Jurkat, Clone E6-1 (cell line): Measurements from ENCODE around the gene PARVA. TPM values are rescaled to one million over a fixed set of nuclear protein-coding genes. Genes with fewer than 3 reads are reported as not detected.
"Not testable (repeated sequence)": the region's sequence is repeated elsewhere in the genome, so short reads cannot be mapped to it uniquely, and the experiment has no call there.

ENCODE experiments used
- DNase-seq: peaks from one replicate; pipeline ENCODE4 v3.0.0-alpha.2; 2011; ENCODE audit warnings: low read depth, low spot score
- H3K4me3 ChIP-seq: 2 replicates; pipeline ENCODE4 v1.5.1; 2011; ENCODE audit warnings: mild to moderate bottlenecking, low read length, control low read depth, moderate library complexity
- polyA plus RNA-seq: library from polyadenylated mRNA; unstranded; fragments of >200 nt; gene quantifications from one replicate; pipeline ENCODE4 v1.2.1, GENCODE V29; 2012; ENCODE audit warnings: missing spikeins; ENCODE audit not compliant: insufficient read length, insufficient read depth

The PARVA gene, protein sequence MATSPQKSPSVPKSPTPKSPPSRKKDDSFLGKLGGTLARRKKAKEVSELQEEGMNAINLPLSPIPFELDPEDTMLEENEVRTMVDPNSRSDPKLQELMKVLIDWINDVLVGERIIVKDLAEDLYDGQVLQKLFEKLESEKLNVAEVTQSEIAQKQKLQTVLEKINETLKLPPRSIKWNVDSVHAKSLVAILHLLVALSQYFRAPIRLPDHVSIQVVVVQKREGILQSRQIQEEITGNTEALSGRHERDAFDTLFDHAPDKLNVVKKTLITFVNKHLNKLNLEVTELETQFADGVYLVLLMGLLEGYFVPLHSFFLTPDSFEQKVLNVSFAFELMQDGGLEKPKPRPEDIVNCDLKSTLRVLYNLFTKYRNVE
- not detected for polyA plus RNA-seq

DNA sequence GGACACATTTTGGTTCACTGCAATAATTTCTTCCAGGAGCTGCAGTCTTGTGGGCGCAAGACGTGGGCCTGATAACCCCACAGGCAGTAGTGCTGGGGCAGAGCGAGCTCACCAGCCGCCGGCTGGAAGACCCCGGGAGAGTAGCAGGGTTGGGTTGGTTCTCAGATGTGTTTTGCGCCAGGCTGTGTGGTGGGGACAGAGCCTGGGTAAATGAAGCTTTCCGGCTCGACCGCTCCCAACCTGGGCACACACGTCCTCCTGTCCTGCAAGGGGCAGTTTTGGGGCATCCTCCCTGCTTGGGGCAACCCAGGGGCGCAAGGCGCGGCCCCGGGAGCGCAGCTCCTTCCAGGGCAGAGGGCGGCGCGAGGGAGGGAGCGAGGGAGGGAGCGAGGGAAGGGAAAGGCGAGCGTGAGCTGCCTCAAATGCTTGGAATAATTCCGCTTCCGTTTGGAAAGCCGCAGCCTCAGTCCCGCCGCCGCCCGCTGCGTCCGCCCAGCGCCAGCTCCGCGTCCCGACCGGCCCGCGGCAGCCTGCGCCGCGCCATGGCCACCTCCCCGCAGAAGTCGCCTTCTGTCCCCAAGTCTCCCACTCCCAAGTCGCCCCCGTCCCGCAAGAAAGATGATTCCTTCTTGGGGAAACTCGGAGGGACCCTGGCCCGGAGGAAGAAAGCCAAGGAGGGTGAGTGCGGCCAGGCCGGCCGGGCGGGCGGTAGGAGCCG lies at the start of gene PARVA:
Gene PARVA, plus strand, starts transcription at position 466 of the 718 bp plus-strand sequence. Its CDS starts 77 bp downstream, at position 543.
- no peak within 1 kb of the TSS for H3K4me3 ChIP-seq
- no peak for DNase-seq

DNA sequence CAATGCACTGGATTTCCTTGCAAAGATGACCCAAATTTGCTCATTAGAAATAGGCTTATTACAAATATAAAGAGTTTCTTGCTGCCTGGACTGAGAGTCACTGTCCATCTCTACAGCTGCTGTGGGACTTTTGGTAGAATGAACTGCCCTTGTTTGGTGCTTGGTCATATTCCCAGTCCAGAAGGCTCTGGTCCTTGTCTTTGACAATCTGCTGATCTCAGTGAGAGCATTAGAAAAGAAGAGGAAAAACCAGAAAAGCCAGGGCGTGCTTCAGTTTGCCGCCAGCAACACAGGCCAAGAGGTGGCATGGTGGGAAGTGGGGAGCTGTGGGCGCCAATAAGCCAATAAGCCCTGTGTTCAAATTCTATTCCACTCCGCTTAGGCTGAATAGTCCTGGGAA lies 48.2 kb upstream of the PARVA start:
- DNase-seq, result no peak
- no peak overlapping the region for H3K4me3 ChIP-seq

DNA sequence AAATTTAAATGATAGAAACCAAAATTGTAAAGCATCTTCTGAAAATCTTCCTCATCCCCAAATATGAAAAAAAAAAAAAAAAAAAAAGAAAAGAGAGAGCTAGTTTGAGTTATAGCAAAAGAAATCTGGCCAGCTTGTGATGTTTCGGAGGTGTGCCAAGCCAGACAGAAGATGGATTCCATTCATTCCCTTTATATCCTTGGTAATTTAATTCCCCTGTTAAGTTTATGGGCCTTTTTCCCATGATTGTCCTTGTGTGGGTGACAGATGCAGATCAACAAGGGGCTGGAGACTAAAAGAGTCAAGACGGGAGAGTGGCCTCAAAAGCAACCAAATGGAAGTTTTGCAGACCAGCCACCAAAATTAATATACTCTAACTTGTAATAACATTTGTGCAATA lies 47.6 kb upstream of the PARVA start:
- no peak overlapping the region for H3K4me3 ChIP-seq
- no peak for DNase-seq

DNA sequence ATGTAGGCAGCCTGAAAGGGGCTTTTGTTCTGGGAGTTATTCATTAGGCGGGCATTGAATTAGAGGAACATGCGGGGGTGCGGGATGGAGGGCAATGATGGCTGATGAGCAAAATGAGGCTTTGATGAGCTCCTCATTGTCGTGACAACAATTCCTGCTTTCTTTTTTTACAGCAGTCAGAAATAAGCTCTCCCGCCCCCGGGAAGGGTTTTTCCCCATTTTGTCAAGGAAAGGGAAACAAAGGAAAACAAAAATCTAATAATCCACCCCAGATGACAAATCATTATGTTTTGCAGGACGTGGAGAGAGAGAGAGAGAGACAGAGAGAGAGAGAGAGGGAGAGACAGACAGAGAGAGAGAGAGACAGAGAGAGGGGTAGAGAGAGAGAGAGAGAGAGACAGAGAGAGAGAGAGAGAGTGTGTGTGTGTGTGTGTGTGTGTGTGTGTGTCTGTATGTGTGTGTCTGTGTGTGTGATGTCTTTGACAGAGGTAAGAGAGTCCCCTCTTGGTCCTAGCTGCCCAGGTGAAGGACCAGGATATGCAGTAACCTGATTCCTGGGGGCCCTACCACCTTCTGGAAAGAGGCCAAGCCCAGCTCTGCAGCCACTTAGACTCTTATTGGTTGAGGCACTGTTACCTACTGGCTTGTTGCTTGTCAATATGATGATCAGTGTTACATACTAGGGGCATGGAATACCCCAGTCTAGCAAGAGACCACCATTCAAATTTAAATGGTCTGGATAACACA lies 46.7 kb upstream of the PARVA start:
- no peak for DNase-seq
- no peak overlapping the region for H3K4me3 ChIP-seq

DNA sequence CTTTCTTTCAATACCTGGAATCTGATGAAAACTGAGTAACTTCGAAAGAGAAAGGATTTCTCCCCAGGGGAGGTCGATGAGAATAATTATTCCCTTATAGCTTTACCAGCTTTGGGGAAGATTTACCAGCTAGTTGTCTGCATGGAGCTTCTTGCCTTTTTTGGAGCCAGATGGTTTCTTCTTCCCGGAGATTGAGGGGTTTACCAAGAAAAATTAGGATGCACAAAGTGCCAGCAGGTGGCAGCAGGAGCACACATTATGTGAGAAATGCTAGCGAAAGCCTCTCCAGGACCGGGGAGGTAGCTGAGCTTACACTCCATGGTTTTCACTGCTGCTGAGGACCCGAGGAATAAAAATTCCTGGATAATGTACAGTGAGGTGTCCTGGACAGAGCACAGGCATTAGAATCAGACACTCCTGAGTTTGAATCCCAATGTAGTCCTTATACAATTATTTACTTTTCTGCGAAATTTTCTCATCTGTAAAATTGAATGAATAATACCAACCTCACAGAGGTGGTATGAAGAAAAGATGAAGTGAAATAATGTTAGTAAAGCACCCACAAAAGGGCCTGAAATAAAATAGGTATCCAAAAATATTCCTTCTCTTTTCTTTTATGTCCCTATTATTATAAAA lies 46.0 kb upstream of the PARVA start:
- no peak overlapping the region for H3K4me3 ChIP-seq
- peak; percentile 65 for DNase-seq

DNA sequence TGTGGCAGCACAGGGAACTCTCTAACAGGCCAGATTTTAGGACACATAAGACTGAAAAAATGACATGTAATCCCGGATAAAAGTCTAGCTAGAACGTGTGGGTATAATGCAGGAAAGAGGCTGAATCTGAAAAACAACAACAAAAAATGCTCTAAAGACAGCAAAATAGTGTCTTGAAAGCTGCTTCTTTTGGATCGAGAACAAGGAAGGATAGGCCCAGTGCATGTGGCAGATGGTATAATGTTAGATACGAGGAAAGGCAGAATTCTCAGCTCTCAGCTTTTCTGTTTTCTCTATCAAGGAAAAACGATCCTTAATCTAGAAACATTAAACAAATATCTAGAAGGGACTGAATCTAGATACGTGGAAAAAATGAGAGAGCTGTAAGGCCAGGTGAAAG lies 33.8 kb upstream of the PARVA start:
- DNase-seq, result no peak
- H3K4me3 ChIP-seq, result no peak overlapping the region

DNA sequence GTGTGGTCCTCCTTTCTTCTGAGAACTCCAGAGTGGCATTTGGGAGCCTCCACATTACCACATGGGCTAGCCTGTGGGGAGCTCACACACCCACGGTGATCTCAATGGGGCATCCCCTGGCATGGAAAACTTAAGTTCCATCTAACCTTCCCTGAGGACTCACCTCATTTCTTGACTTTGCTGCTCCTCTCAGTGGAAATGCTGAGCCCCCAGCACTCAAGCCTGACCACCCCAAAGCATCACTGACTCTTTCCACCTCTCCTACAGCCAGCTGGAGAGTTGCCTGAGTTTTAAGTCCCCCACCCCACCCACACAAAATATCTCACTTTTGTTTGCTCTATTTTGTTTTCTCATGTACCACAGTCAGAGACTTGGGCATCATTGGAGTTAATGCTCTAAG lies 23.8 kb upstream of the PARVA start:
- no peak for DNase-seq
- no peak overlapping the region for H3K4me3 ChIP-seq

DNA sequence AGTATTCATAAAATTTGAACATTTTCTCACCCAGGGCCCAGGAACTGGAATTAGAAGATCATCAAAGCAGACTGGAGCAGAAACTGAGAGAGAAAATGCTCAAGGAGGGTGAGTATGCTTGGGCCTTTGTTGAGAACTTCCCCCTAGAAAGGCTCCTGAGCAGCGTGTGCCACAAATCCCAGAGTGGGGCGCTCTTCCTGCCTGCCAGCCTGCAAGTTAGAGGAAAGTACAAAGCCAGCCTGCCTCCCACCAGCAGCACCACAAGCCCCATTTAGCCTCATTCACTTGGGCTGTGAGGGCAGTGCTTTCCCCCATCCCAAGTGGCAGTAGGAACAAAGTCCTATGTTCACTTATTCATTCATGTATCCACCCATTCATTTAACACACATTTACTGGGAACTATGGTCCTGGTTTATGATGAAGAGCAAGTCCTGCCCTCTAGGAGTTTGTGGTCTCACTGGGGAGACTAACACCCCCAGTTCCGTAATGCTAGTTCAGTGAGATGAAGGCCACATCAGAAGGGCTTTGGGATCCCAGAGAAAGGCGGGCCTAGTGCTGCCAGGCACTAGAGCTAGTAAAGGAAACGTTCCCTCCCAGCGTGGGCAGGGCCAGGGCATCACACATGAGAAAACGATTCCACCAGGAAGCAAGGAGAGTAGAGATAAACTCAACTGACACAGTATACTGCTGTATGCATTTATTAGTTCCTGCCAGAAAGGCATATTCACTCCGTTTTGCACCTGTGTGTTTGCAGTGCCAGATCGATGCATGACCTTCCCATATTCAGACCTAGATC lies 22.4 kb upstream of the PARVA start:
- no peak overlapping the region for H3K4me3 ChIP-seq
- peak; percentile 10 for DNase-seq

DNA sequence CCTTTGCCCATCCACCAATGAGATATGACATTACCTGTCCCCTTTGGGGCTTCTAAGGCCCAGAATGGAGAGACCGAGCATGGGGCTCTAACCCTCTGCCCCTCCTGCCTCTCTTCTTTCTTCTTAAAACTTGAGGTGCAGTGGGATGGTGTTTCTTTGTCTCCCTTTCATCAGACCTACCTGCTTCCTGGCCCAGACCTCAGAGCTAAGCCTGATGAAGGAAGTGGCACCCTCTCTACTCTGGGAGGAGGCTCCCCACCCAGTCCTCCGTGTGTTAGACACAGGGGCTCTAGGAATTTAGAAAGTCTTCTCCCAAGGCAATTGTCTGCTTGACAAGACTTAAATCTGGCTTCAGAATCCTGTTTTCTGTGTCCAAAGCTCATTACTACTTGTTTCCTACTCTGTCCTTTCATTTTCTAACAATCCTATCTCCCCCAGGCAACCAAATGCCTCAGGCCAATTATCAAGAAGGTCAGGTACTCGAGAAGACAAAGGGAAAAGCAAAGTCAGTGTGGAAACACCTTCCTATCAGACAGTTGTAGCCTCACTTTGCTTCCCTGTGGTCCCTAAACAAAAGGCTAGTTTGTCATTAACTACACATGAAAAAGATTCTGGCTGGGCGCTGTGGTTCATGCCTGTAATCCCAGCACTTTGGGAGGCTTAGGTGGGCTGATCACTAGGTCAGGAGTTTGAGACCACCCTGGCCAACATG lies 20.3 kb upstream of the PARVA start:
- peak; percentile 35 for DNase-seq
- no peak overlapping the region for H3K4me3 ChIP-seq

DNA sequence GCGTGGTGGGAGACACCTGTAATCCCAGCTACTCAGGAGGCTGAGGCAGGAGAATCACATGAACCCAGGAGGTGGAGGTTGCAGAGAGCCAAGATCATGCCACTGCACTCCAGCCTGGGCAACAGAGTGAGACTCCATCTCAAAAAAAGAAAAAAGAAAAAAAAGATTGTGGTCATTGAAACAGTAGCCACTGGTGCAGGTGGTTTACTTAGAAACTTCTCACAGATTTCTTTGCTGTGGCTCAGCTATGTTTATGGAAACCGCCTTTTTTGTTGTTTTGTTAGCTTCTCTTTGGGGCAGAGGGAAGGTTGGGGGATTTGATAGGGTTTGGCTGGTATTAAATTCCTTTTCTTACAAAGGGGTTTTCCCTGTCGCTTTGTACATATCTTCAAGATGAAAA lies 19.7 kb upstream of the PARVA start:
- not testable (repeated sequence) for DNase-seq, H3K4me3 ChIP-seq

DNA sequence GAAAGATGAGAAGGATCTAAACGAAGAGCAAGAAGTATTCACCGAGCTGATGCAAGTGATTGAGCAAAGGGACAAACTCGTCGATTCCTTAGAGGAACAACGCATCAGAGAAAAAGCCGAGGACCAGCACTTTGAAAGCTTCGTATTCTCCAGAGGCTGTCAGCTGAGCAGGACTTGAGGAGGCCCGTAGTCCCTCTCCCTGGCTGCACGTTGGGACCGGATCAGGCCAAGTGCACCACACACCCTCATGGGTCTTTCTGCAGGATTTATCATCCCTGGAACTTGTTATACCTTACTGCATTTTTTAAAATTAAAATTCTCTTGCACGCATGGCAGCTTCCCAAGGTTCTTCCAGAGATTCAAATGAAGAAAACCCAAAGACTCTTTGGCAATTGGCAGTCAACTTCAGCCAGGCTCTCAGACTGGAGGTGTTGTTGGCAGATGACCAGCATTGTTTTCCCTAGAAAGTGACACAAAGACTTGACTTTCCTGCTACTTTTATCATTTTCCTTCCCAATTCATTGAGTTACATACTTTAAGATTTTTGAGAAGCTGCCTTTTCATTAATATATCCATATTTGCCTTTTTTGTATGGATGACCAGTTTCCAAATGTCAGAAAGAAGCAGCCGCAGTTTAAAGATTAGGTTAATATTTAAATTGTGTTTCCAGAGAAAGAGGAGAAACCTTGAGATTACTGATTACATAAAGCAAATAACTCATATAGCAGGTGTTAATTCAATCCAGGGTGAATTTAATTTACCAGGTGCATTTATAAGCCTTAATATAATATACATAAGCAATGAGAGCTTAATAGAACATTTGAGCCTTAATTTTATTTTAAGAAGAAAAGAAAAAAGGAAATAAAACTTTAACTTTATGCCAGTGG lies 18.8 kb upstream of the PARVA start:
- no peak overlapping the region for H3K4me3 ChIP-seq
- DNase-seq, result no peak

DNA sequence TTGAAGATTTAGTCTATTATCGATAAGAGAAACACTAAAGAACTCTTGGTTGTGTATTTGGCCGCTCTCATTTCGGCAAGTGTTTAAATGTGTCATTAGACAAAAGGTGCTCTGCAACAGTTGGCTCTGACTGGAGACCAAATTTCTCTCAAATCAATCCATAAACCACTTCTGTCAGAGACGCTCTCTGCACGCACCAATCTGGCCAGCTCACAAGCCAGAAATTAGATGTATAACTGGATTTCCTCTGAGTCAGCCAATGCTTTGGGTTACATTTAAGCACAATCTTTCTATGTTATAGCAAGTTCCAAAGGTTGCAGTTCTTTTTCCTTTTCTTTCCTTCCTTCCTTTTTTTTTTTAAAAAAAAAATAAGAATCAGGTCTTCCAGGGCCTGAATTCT lies 17.6 kb upstream of the PARVA start:
- no peak overlapping the region for H3K4me3 ChIP-seq
- no peak for DNase-seq

DNA sequence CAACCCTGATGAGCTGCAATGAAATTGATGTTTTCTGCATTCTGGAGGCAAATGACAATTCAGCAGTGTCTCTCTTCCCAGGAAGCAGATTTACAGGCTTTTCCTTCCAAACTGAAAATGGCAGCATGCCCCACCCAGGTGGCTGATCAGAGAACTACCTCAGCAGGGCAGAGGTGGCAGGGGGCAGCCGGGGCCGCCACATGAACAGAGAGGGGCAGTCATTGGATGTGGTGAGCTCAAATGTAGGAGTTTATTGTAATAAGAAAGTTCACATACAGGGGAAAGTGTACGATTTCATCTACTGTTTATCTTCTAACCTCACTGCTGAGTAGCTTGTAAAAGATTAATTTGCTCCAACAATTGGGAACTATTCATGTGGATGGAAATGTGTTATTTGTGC lies 15.7 kb upstream of the PARVA start:
- no peak for DNase-seq
- H3K4me3 ChIP-seq, result no peak overlapping the region

DNA sequence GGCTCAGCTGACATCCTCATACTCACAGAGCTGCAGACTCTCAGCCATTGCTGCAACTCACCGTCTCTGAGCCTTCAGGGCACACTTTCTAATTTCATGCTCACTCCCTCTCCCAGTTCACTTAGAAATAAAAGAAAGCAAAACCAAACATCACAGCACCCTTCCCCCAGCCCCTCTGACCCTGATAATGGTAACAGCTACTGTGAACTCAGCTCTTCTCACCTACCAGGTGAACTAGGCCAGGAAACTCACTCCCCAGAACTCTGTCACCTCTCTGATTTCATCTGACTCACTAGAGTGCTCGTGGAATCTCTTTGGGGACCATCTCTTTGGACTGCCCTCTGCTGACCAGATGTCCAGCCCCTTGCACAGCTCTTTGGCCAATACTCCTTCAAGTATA lies 14.5 kb upstream of the PARVA start:
- DNase-seq, result no peak
- H3K4me3 ChIP-seq, result no peak overlapping the region

DNA sequence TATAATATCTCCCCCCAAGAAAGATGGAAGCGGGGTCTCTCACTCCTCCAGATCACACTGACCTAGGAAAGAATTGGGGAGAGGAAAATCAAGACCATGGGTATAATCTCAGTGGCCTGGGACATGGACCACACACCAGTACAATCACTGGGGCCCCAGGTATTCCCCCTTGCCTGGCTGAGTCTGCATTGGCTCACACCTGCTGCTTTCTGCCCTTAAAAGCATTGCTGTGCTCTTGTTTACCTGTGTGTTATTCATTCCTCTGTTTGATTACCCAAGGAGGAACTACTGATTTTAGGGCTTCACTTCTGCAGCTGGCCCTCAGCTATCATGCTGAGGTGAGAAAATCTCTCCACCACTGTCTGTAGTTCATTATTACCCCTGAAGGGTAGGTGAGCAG lies 14.0 kb upstream of the PARVA start:
- DNase-seq, result no peak
- no peak overlapping the region for H3K4me3 ChIP-seq

DNA sequence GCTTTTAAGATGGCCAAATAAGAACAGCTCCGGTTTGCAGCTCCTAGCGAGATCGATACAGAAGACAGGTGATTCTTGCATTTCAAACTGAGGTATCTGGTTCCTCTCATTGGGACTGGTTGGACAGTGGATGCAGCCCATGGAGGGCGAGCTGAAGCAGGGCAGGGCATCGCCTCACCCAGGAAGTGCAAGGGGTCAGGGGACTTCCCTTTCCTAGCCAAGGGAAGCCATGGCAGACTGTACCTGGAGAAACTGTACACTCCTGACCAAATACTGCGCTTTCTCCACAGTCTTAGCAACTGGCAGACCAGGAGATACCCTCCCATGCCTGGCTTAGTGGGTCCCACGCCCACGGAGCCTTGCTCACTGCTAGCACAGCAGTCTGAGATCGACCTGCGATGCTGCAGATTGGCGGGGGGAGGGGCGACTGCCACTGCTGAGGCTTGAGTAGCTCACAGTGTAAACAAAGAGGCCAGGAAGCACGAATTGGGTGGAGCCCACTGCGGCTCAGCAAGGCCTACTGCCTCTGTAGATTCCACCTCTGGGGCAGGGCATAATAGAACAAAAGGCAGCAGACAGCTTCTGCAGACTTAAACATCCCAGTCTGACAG lies 11.3 kb upstream of the PARVA start:
- DNase-seq, result peak; percentile 55
- H3K4me3 ChIP-seq, result not testable (repeated sequence)

DNA sequence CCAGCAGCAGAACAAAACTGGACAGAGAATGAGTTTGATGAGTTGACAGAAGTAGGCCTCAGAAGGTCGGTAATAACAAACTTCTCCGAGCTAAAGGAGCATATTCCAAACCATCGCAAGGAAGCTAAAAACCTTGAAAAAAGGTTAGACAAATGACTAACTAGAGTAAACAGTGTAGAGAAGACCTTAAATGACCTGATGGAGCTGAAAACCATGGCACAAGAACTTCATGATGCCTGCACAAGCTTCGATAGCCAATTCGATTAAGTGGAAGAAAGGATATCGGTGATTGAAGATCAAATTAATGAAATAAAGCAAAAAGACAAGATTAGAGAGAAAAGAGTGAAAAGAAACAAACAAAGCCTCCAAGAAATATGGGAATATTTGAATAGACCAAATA lies 10.3 kb upstream of the PARVA start:
- H3K4me3 ChIP-seq, DNase-seq: not testable (repeated sequence)
